K562 (cell line): ENCODE measurements around the gene SERAC1. TPM values are rescaled to one million over a fixed set of nuclear protein-coding genes. Genes with fewer than 3 reads are reported as not detected.

ENCODE experiments used
- ATAC-seq: fragments of 200-7000 bp; cut with Tn5 transposase; 3 replicates; pipeline ENCODE4 v1.9.1; 2020; ENCODE audit warnings: moderate library complexity
- BruUV-seq: library from RNA; stranded (reverse); fragments of 400-500 nt; replicated peaks from 2 replicates; lab custom pipeline; 2021; lab: Mats Ljungman, UMichigan
- CTCF ChIA-PET: fragments of 300-600 bp; formaldehyde crosslinking; extraction: SDS; loops from one replicate; lab custom pipeline; 2021; ENCODE audit warnings: low intra/inter-chr PET ratio; lab: Yijun Ruan, JAX
- POLR2A ChIA-PET: fragments of 300-600, 350-650 bp; sonication (Branson Sonifier 250); formaldehyde crosslinking; extraction: SDS; loops from one replicate; lab custom pipeline; 2021; ENCODE audit warnings: antibody characterized with exemption, inconsistent platforms; lab: Yijun Ruan, JAX
- DNase-seq, 4 experiments: peaks; one replicate each; pipeline versions ENCODE4 v3.0.0 to v3.0.0-alpha.2; 2011 to 2018; ENCODE audit warnings: low spot score in 3 of 4, mixed read lengths in 3 of 4; ENCODE audit errors: extremely low read depth in 1 of 4
- FAIRE-seq: peaks from 2 replicates; lab custom pipeline; 2011; peaks lifted over from hg19 to GRCh38; lab: Jason Lieb, UNC
- H2AFZ ChIP-seq: 2 replicates; pipeline ENCODE4 v1.6.0; 2011; ENCODE audit warnings: low read depth, low read length, control low read depth, inconsistent platforms
- H3K27ac ChIP-seq: fragments of 200-600 bp; 3 replicates; pipeline ENCODE4 v1.8.0; 2011; ENCODE audit warnings: low read depth, mild to moderate bottlenecking, control low read depth, inconsistent platforms, low read length, moderate library complexity, mixed read lengths; ENCODE audit errors: extremely low read depth
- H3K27me3 ChIP-seq, 2 experiments: fragments of 300-600 bp in 1 of 2; 2 replicates in 1 of 2; 3 replicates in 1 of 2; pipeline versions ENCODE4 v1.6.0 to v1.8.0; 2011; ENCODE audit warnings: inconsistent platforms in 2 of 2, low read length in 2 of 2, mild to moderate bottlenecking in 1 of 2, mixed read lengths in 1 of 2, moderate library complexity in 1 of 2; ENCODE audit not compliant: control insufficient read depth in 2 of 2, insufficient read depth in 2 of 2
- H3K36me3 ChIP-seq: fragments of 300-600 bp; 3 replicates; pipeline ENCODE4 v1.8.0; 2011; ENCODE audit warnings: mild to moderate bottlenecking, low read length, inconsistent platforms; ENCODE audit not compliant: control insufficient read depth, insufficient read depth
- H3K4me1 ChIP-seq, 2 experiments: fragments of 200-600 bp in 1 of 2; replicated peaks in 1 of 2; 2 replicates in 1 of 2; 3 replicates in 1 of 2; pipeline versions ENCODE4 v1.5.1 to v1.8.0; 2011; ENCODE audit warnings: inconsistent platforms in 2 of 2, low read length in 2 of 2, mild to moderate bottlenecking in 1 of 2, mixed read lengths in 1 of 2, moderate library complexity in 1 of 2; ENCODE audit not compliant: control insufficient read depth in 2 of 2, insufficient read depth in 2 of 2
- H3K4me2 ChIP-seq: 2 replicates; pipeline ENCODE4 v1.6.1; 2011; ENCODE audit warnings: low read length, control low read depth, inconsistent platforms, mixed read lengths; ENCODE audit not compliant: insufficient read depth
- H3K4me3 ChIP-seq: fragments of 200-600 bp; sonication (generic), shearing (Covaris generic); 2 replicates; pipeline ENCODE4 v1.5.1; 2016; ENCODE audit warnings: control low read depth, inconsistent platforms
- H3K79me2 ChIP-seq: fragments of 200-600 bp; 3 replicates; pipeline ENCODE4 v1.8.0; 2011; ENCODE audit warnings: low read length, inconsistent platforms; ENCODE audit not compliant: control insufficient read depth, insufficient read depth
- H3K9ac ChIP-seq, 2 experiments: 2 replicates each; pipeline versions ENCODE4 v1.6.0 to v1.6.1; 2011; ENCODE audit warnings: low read depth in 2 of 2, low read length in 2 of 2, control low read depth in 1 of 2, inconsistent platforms in 1 of 2, mild to moderate bottlenecking in 1 of 2, mixed read lengths in 1 of 2; ENCODE audit not compliant: insufficient read depth in 1 of 2
- H3K9me1 ChIP-seq: one replicate; pipeline ENCODE4 v1.6.0; 2011; ENCODE audit warnings: inconsistent platforms, mild to moderate bottlenecking, low read length, moderate library complexity; ENCODE audit not compliant: control insufficient read depth, insufficient read depth
- H3K9me3 ChIP-seq: replicated peaks from 2 replicates; pipeline ENCODE4 v1.5.1; 2011; ENCODE audit warnings: low read depth, low read length, inconsistent platforms; ENCODE audit not compliant: control insufficient read depth, insufficient read depth
- H4K20me1 ChIP-seq: replicated peaks from 2 replicates; pipeline ENCODE4 v1.6.1; 2011; ENCODE audit warnings: low read length, inconsistent platforms, mixed read lengths; ENCODE audit not compliant: control insufficient read depth, insufficient read depth
- FOXJ2 ChIP-seq: fragments of 200-800 bp; sonication (Bioruptor generic); IDR thresholded peaks from 2 replicates; pipeline ENCODE4 v1.6.1; 2016; ENCODE audit warnings: missing genetic modification characterization, missing compliant biosample characterization
- FOXP4 ChIP-seq: sonication (generic); formaldehyde crosslinking; IDR thresholded peaks from 2 replicates; pipeline ENCODE4 v1.8.0; 2022; ENCODE audit warnings: mild to moderate bottlenecking, missing genetic modification reagents, borderline replicate concordance
- HDAC1 ChIP-seq, 2 experiments: fragments of 450-650 bp; IDR thresholded peaks; 2 replicates each; pipeline ENCODE4 v1.6.1; 2016 to 2017; ENCODE audit warnings: inconsistent platforms in 1 of 2, mild to moderate bottlenecking in 1 of 2, moderate library complexity in 1 of 2
- HMG20B ChIP-seq: fragments of 250-450 bp; sonication (Bioruptor Pico); IDR thresholded peaks from 2 replicates; pipeline ENCODE4 v1.5.0; 2021; ENCODE audit warnings: mild to moderate bottlenecking
- KDM2B ChIP-seq: fragments of 250-450 bp; sonication (Bioruptor Pico); IDR thresholded peaks from 2 replicates; pipeline ENCODE4 v1.8.0; 2021; ENCODE audit warnings: mild to moderate bottlenecking, moderate library complexity
- KLF13 ChIP-seq: fragments of 450-650 bp; IDR thresholded peaks from 2 replicates; pipeline ENCODE4 v1.6.1; 2016; ENCODE audit warnings: missing genetic modification characterization, low read depth, mild to moderate bottlenecking, missing compliant biosample characterization, moderate library complexity, borderline replicate concordance
- MAFK ChIP-seq: IDR thresholded peaks from 2 replicates; pipeline ENCODE4 v1.6.1; 2011; ENCODE audit warnings: low read length, improper control_type of control experiment
- PTBP1 ChIP-seq: fragments of 200-400 bp; formaldehyde crosslinking; IDR thresholded peaks from 2 replicates; pipeline ENCODE4 v1.6.1; 2017; ENCODE audit warnings: low read depth, low read length
- SP1 ChIP-seq: sonication (generic); formaldehyde crosslinking; IDR thresholded peaks from 2 replicates; pipeline ENCODE4 v1.8.1; 2022; ENCODE audit warnings: mild to moderate bottlenecking, missing genetic modification reagents
- SREBF2 ChIP-seq: sonication (generic); formaldehyde crosslinking; IDR thresholded peaks from 2 replicates; pipeline ENCODE4 v1.4.0; 2020; ENCODE audit warnings: mild to moderate bottlenecking, missing genetic modification reagents
- SRF ChIP-seq, 2 experiments: fragments of 250-450, 450-650 bp in 1 of 2; sonication (Bioruptor Pico) in 1 of 2; sonication (generic) in 1 of 2; formaldehyde crosslinking; IDR thresholded peaks; 2 replicates each; pipeline versions ENCODE4 v1.5.0 to v1.5.1; 2020 to 2022; ENCODE audit warnings: mild to moderate bottlenecking in 1 of 2, missing genetic modification reagents in 1 of 2
- ZNF311 ChIP-seq: fragments of 250-450 bp; sonication (Bioruptor Pico); IDR thresholded peaks from 2 replicates; pipeline ENCODE4 v1.4.0; 2020; ENCODE audit warnings: mild to moderate bottlenecking, moderate library complexity
- ZNF436 ChIP-seq: fragments of 250-450, 450-650 bp; sonication (Bioruptor Pico); formaldehyde crosslinking; IDR thresholded peaks from 2 replicates; pipeline ENCODE4 v1.7.0; 2020; ENCODE audit warnings: mild to moderate bottlenecking
- ZNF76 ChIP-seq: fragments of 250-450 bp; sonication (Bioruptor Pico); IDR thresholded peaks from 2 replicates; pipeline ENCODE4 v1.4.0; 2020; ENCODE audit warnings: mild to moderate bottlenecking, moderate library complexity, borderline replicate concordance
- WGBS: fragments of 100-300 bp; shearing (Covaris generic); methylation state at CpG from one replicate; pipeline ENCODE4 v1.1.6; 2016; ENCODE audit warnings: low coverage, mixed read lengths; ENCODE audit not compliant: insufficient coverage; ENCODE audit errors: missing lambda C conversion rate; 5-methylcytosine and 5-hydroxymethylcytosine counted together
- in situ Hi-C: fragments of 300-500 bp; cut with MboI; formaldehyde crosslinking; loops from 4 replicates; pipeline ENCODE4 v1.15.0; 2018; ENCODE audit warnings: inconsistent platforms, mixed read lengths
- intact Hi-C: fragments of 100-400 bp; cut with micrococcal nuclease; formaldehyde crosslinking; loops from 2 replicates; pipeline ENCODE4 v1.14.2; 2022
- polyA plus RNA-seq, 8 experiments: library from polyadenylated mRNA; depleted of rRNA in 4 of 8; stranded (reverse) in 5 of 8; unstranded in 3 of 8; fragments of >200 nt; fragmentation: Nextera tagmentation in 2 of 8; fragmentation: Illumina TruSeq in 1 of 8; extraction: Ambion mirVana in 2 of 8; extraction: Trizol in 1 of 8; gene quantifications; 2 replicates each; pipeline versions ENCODE4 v1.2.1 to v1.2.3, GENCODE V29; 2011 to 2014; ENCODE audit warnings: inconsistent platforms in 1 of 8, missing spikeins in 1 of 8
- total RNA-seq, 7 experiments: library from RNA; depleted of rRNA in 6 of 7; stranded (reverse); fragments of >200 nt in 6 of 7; fragmentation: Illumina TruSeq in 2 of 7; extraction: Trizol in 2 of 7; gene quantifications; 2 replicates each; pipeline versions ENCODE4 v1.2.1 to v1.2.3, GENCODE V29; 2011 to 2021; ENCODE audit warnings: low replicate concordance in 1 of 7
- TF ChIP-seq, protein P1 (sequence below): fragments of 250-450 bp; sonication (Bioruptor Pico); IDR thresholded peaks from 2 replicates; pipeline ENCODE4 v1.5.0; 2021

SERAC1 gene
- total and polyA plus RNA-seq, 9 of the 15 experiments (the other 6 are each of a cell fraction or from before 2014, with no cell fraction given): 1.8 to 6.2 (median 2.8) TPM

DNA sequence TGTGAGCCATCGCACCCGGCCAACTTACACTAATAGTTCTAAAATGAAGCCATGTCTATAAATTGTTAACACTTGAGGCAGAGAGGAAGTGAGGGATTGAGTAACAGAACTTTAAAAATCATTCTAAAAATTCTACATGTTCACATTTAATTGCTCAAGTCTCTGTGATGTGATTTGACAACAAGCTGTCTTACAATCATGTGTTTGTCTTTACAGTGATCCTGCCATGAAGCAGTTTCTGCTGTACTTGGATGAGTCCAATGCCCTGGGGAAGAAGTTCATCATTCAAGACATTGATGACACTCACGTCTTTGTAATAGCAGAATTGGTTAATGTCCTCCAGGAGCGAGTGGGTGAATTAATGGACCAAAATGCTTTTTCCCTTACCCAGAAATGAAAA, 23.7 kb upstream of the SERAC1 start:
- H3K27me3 ChIP-seq: no peaks in the 10 kb centered on the region
- no peaks in the 10 kb centered on the region for H3K79me2 ChIP-seq
- no peaks in the 10 kb centered on the region for H4K20me1 ChIP-seq
- H3K27ac ChIP-seq: no peak overlapping the region
- no peak for FAIRE-seq
- no peak overlapping the region for H2AFZ ChIP-seq
- no peaks in the 10 kb centered on the region for H3K4me1 ChIP-seq
- 86% methylated on average over 4 of the region's 4 CpGs for WGBS
- H3K4me3 ChIP-seq: no peak overlapping the region
- H3K9ac ChIP-seq: no peak overlapping the region
- peaks cover 15% of the 10 kb centered on the region; the same call in 1 of the 3 replicates for H3K36me3 ChIP-seq
- TF ChIP-seq FOXJ2 (tag) (no peak), ZNF76 (CRISPR knock-in tag) (no peak)
- intact Hi-C loops (no loop called here), in situ Hi-C loops (no loop called here)
- BruUV-seq: no TSS peak
- H3K4me2 ChIP-seq: no peak overlapping the region
- no peaks in the 10 kb centered on the region for H3K9me3 ChIP-seq
- no peak for ATAC-seq
- ChIA-PET POLR2A (no interaction called here), CTCF (no interaction called here)
- H3K9me1 ChIP-seq: no peaks in the 10 kb centered on the region
- DNase-seq: no peak

GRCh38 chr6:158191032-158191431, 23.0 kb upstream of the SERAC1 start:
- FAIRE-seq: no peak
- WGBS: 78% methylated on average over 1 of the region's 1 CpG
- no peak for ATAC-seq
- in situ Hi-C loops: no loop called here
- no peak for DNase-seq
- Histone ChIP-seq H2AFZ (no peak overlapping the region), H3K4me2 (no peak overlapping the region), H3K9me1 (no peaks in the 10 kb centered on the region), H3K27me3 (no peaks in the 10 kb centered on the region), H3K9me3 (no peaks in the 10 kb centered on the region), H3K4me3 (no peak overlapping the region), H4K20me1 (no peaks in the 10 kb centered on the region), H3K79me2 (no peaks in the 10 kb centered on the region), H3K36me3 (peaks cover 15% of the 10 kb centered on the region; the same call in 1 of the 3 replicates), H3K27ac (no peak overlapping the region), H3K4me1 (no peaks in the 10 kb centered on the region), H3K9ac (no peak overlapping the region)
- BruUV-seq: no TSS peak
- intact Hi-C loops: no loop called here
- POLR2A ChIA-PET: no interaction called here
- CTCF ChIA-PET: no interaction called here
- TF ChIP-seq ZNF311 (CRISPR knock-in tag): no peak
- TF ChIP-seq MAFK: no peak
- TF ChIP-seq HMG20B (CRISPR knock-in tag): no peak
- TF ChIP-seq PTBP1: no peak
- TF ChIP-seq SRF (CRISPR knock-in tag; IDR thresholded peaks at IDR 0.05): no peak
- TF ChIP-seq SP1 (CRISPR knock-in tag): no peak
- no peak for TF ChIP-seq SREBF2 (CRISPR knock-in tag)
- no peak for TF ChIP-seq ZNF436 (CRISPR knock-in tag)
- no peak for TF ChIP-seq FOXP4 (CRISPR knock-in tag)
- no peak for TF ChIP-seq KLF13
- TF ChIP-seq KDM2B (CRISPR knock-in tag): no peak
- TF ChIP-seq HDAC1 (IDR thresholded peaks at IDR 0.05): no peak
- TF ChIP-seq, protein P1, sequence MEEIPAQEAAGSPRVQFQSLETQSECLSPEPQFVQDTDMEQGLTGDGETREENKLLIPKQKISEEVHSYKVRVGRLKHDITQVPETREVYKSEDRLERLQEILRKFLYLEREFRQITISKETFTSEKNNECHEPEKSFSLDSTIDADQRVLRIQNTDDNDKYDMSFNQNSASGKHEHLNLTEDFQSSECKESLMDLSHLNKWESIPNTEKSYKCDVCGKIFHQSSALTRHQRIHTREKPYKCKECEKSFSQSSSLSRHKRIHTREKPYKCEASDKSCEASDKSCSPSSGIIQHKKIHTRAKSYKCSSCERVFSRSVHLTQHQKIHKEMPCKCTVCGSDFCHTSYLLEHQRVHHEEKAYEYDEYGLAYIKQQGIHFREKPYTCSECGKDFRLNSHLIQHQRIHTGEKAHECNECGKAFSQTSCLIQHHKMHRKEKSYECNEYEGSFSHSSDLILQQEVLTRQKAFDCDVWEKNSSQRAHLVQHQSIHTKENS: no peak
